Esophagus squamous epithelium (tissue), 5 donors: ENCODE results near the gene CYB5R2. TPM values are rescaled to one million over a fixed set of nuclear protein-coding genes. Genes with fewer than 3 reads are reported as not detected.

Source experiments
- DNase-seq: peaks from one replicate; lab custom pipeline; 2025; lab: John Stamatoyannopoulos, UW
- H3K27ac ChIP-seq, 4 donors: fragments of 200-600 bp; sonication (generic); one replicate each; pipeline ENCODE4 v1.5.1; 2016 to 2019; ENCODE audit warnings: mild to moderate bottlenecking in 1 of 4
- H3K27me3 ChIP-seq, 4 donors: fragments of 200-600 bp; sonication (generic); 1 replicate in 3 of 4; 2 replicates in 1 of 4; pipeline versions ENCODE4 v1.5.1 to v1.6.0; 2017 to 2021; ENCODE audit warnings: antibody characterized with exemption in 1 of 4
- H3K36me3 ChIP-seq, 3 donors: fragments of 200-600 bp; sonication (generic); one replicate each; pipeline ENCODE4 v1.5.1; 2016 to 2019
- H3K4me1 ChIP-seq, 3 donors: fragments of 200-600 bp; sonication (generic); one replicate each; pipeline ENCODE4 v1.5.1; 2017 to 2019
- H3K4me3 ChIP-seq, 4 donors: fragments of 200-600 bp; sonication (generic); 1 replicate in 3 of 4; 2 replicates in 1 of 4; pipeline ENCODE4 v1.5.1; 2016 to 2019; ENCODE audit warnings: mild to moderate bottlenecking in 2 of 4, moderate library complexity in 1 of 4
- H3K9me3 ChIP-seq, 3 donors: fragments of 200-600 bp; sonication (generic); one replicate each; pipeline ENCODE4 v1.5.1; 2016 to 2019
- POLR2A ChIP-seq, 4 donors: fragments of 450-650 bp; IDR thresholded peaks; one replicate each; pipeline ENCODE4 v1.6.1; 2017; ENCODE audit warnings: antibody characterized with exemption in 4 of 4, mild to moderate bottlenecking in 4 of 4, moderate library complexity in 3 of 4
- WGBS, 2 donors: methylation state at CpG; one replicate each; pipeline ENCODE4 v1.1.5; 2018; 5-methylcytosine and 5-hydroxymethylcytosine counted together
- intact Hi-C: fragments of 100-400 bp; cut with DNase I; formaldehyde crosslinking; loops from one replicate; pipeline ENCODE4 v1.15.0; 2022
- total RNA-seq, 4 donors: library from RNA; depleted of rRNA; stranded (reverse); fragments of >200 nt; gene quantifications; one replicate each; pipeline ENCODE4 v1.1.0, GENCODE V29; 2016
- TF ChIP-seq, protein P1 (sequence below), 6 experiments: fragments of 450-650 bp in 4 of 6; fragments of 200-600 bp in 2 of 6; sonication (generic) in 2 of 6; IDR thresholded peaks; one replicate each; pipeline ENCODE4 v1.5.1; 2016 to 2019; ENCODE audit warnings: antibody characterized with exemption in 6 of 6, mild to moderate bottlenecking in 4 of 6, moderate library complexity in 4 of 6
- donor health status: DM: yes; HTN: yes; CAD: no.

CYB5R2 gene
- total RNA-seq, 4 donors from 2014 or later, result 7.6 to 56.9 (median 18.0) TPM

DNA sequence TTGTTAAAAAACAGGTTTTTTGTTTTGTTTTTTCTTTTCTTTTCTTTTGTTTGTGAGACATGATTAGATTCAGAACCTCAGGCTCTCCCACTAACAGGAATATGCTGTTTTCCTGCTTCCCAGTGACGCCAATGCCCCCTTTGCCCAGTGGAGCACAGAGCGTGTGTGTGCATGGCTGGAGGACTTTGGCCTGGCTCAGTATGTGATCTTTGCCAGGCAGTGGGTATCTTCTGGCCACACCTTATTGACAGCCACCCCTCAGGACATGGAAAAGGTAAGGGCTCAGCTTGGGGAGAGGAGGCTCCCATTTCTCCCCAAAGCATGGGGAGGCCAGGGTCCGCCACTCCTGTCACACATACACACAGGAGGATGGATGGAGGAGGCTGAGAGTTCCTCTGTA is 25.0 kb downstream of the CYB5R2 start:
- Histone ChIP-seq H3K4me3 (no peak overlapping the region), H3K4me1 (no peaks in the 10 kb centered on the region), H3K9me3 (no peaks in the 10 kb centered on the region), H3K36me3 (peaks cover 8 to 98% (median 12%) of the 10 kb centered on the region in 3 donors), H3K27ac (no peak overlapping the region), H3K27me3 (no peaks in the 10 kb centered on the region)
- WGBS, 2 donors, result 89 to 100% methylated on average over 2 to 3 of the region's 3 CpGs
- TF ChIP-seq, protein P1, sequence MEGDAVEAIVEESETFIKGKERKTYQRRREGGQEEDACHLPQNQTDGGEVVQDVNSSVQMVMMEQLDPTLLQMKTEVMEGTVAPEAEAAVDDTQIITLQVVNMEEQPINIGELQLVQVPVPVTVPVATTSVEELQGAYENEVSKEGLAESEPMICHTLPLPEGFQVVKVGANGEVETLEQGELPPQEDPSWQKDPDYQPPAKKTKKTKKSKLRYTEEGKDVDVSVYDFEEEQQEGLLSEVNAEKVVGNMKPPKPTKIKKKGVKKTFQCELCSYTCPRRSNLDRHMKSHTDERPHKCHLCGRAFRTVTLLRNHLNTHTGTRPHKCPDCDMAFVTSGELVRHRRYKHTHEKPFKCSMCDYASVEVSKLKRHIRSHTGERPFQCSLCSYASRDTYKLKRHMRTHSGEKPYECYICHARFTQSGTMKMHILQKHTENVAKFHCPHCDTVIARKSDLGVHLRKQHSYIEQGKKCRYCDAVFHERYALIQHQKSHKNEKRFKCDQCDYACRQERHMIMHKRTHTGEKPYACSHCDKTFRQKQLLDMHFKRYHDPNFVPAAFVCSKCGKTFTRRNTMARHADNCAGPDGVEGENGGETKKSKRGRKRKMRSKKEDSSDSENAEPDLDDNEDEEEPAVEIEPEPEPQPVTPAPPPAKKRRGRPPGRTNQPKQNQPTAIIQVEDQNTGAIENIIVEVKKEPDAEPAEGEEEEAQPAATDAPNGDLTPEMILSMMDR (IDR thresholded peaks at IDR 0.05), result no peak
- no peak for TF ChIP-seq POLR2A (IDR thresholded peaks at IDR 0.05)
- DNase-seq, result no peak
- intact Hi-C loops, result no loop called here

DNA sequence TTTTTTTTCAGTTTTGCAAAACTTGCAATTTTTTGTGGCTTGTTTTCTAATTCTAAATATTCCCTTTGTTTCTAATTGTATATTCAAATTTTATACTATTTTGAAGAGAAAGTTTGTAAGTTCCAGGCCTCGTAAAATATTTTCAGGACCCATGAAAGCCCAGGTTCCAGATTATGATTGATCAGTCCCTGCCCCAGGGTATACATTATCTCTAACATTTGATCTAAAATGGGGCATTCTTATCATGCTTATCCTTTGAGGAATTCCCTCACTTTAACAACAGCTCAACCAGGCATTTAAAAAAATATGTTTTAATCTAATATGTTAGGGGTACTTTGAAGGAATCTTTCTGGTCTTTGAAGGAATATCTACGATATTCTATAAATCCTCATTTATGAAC is 26.4 kb downstream of the CYB5R2 start:
- H3K9me3 ChIP-seq, result no peaks in the 10 kb centered on the region
- intact Hi-C loops, result no loop called here

DNA sequence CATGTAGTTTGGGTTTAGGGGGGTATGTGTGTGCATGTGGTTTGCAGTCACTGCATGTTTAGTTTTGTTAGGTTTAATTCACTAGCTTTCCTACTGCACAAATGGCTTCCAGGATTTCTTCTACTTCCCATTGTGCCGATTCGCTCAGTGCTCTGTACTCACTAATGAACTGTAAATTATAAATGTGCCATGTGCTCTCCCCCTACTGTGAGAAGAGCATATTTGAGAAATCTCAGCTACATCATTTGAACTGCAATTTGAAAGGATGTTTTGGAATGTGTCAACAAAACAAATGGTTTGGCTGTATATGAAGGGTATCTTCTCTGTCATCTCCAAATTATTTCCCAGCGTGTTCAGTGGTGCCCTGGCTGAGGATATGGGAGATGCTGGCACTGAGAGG is 28.1 kb downstream of the CYB5R2 start:
- DNase-seq, result no peak
- TF ChIP-seq, protein P1 (IDR thresholded peaks at IDR 0.05), result no peak
- no peak for TF ChIP-seq POLR2A (IDR thresholded peaks at IDR 0.05)
- intact Hi-C loops, result no loop called here
- Histone ChIP-seq H3K4me1 (peaks cover 0 to 7% (median 0%) of the 10 kb centered on the region in 3 donors), H3K4me3 (no peak overlapping the region), H3K27me3 (no peaks in the 10 kb centered on the region), H3K9me3 (no peaks in the 10 kb centered on the region), H3K27ac (no peak overlapping the region), H3K36me3 (peaks cover 0 to 98% (median 9%) of the 10 kb centered on the region in 3 donors)
- WGBS, 2 donors, result 66 to 97% methylated on average over 3 of the region's 3 CpGs

More for the DNA sequence above, 26.4 kb downstream of the CYB5R2 start:
- Histone ChIP-seq H3K36me3 (peaks cover 5 to 98% (median 8%) of the 10 kb centered on the region in 3 donors), H3K27ac (no peak overlapping the region), H3K27me3 (no peaks in the 10 kb centered on the region), H3K4me3 (no peak overlapping the region), H3K4me1 (peaks cover 0 to 7% (median 0%) of the 10 kb centered on the region in 3 donors)
- WGBS, 2 donors, result 88 to 95% methylated on average over 2 of the region's 2 CpGs
- no peak for DNase-seq
- no peak for TF ChIP-seq POLR2A (IDR thresholded peaks at IDR 0.05)
- TF ChIP-seq, protein P1 (IDR thresholded peaks at IDR 0.05), result no peak

DNA sequence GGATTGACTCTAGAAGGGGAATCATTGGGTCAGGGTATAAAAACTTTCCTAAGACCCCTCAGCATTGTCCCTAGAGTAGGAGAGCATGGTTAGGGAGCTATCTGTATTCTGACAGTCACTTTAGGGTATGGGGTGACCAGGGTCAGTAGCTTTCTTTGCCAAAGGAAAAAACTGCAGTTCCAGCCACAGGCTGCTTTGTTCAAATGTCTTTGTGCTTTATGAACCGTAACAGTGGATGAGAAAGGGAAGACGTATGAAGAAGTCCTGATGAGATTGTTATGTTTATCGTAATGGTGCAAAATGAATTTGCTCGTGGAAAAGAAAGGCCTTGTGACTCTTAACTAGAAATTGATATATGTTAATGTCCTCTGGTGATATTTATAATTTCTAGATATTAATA is 30.0 kb downstream of the CYB5R2 start:
- H3K4me3 ChIP-seq, result no peak overlapping the region
- TF ChIP-seq, protein P1 (IDR thresholded peaks at IDR 0.05), result no peak
- no peak for TF ChIP-seq POLR2A (IDR thresholded peaks at IDR 0.05)
- peaks cover 0 to 21% (median 0%) of the 10 kb centered on the region in 3 donors for H3K4me1 ChIP-seq
- 84 to 94% methylated on average over 4 of the region's 4 CpGs for WGBS, 2 donors
- H3K27me3 ChIP-seq, result no peaks in the 10 kb centered on the region
- peaks cover 0 to 92% (median 12%) of the 10 kb centered on the region in 3 donors for H3K36me3 ChIP-seq
- DNase-seq, result no peak
- no peaks in the 10 kb centered on the region for H3K9me3 ChIP-seq
- intact Hi-C loops, result no loop called here
- no peak overlapping the region for H3K27ac ChIP-seq

DNA sequence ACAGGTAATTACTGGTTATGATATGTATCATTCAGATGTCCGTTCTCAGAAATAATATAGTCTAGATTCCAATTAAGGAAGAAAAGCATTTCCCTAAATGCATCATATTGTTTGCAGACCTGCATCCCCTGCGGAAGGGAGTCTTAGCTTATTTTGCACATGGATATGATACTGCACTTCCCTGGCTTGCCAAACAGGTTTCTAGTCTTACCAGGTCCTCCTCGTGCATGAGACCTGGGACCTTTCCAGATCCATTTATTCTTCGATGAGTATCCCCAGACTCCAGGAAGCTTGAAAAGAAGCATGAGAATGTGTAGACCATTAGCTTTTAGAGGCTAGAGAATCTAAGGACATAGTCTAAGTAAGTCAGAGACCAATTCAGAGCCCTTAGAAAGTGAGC is 30.6 kb downstream of the CYB5R2 start:
- intact Hi-C loops, result no loop called here
- Histone ChIP-seq H3K27ac (no peak overlapping the region), H3K9me3 (no peaks in the 10 kb centered on the region), H3K4me1 (peaks cover 0 to 25% (median 0%) of the 10 kb centered on the region in 3 donors), H3K27me3 (no peaks in the 10 kb centered on the region), H3K36me3 (peaks cover 0 to 92% (median 12%) of the 10 kb centered on the region in 3 donors), H3K4me3 (no peak overlapping the region)
- TF ChIP-seq, protein P1 (IDR thresholded peaks at IDR 0.05), result no peak
- TF ChIP-seq POLR2A (IDR thresholded peaks at IDR 0.05), result no peak
- WGBS, 2 donors, result 37 to 38% methylated on average over 4 of the region's 4 CpGs
- DNase-seq, result no peak
